Measurements from ENCODE around the gene QSER1.

- no peak for TF ChIP-seq CTCF (IDR thresholded peaks at IDR 0.05)
- no peak for TF ChIP-seq POLR2A (IDR thresholded peaks at IDR 0.05)
Measured at GRCh38 chr11:32884023-32884422, 8.6 kb upstream of the QSER1 start.
